Duodenal mucosa (tissue), 2 donors: Measurements from ENCODE around the gene JAGN1.
"Not testable (repeated sequence)": the region's sequence is repeated elsewhere in the genome, so short reads cannot be mapped to it uniquely, and the experiment has no call there.

Source experiments
- H3K27ac ChIP-seq: one replicate; pipeline ENCODE4 v1.7.0; 2013; ENCODE audit warnings: low read depth, low read length
- H3K27me3 ChIP-seq, 2 donors: one replicate each; pipeline ENCODE4 v1.7.0; 2013; ENCODE audit warnings: low read length in 2 of 2, control low read depth in 1 of 2; ENCODE audit not compliant: insufficient read depth in 2 of 2, control insufficient read depth in 1 of 2
- H3K36me3 ChIP-seq, 2 donors: one replicate each; pipeline ENCODE4 v1.7.0; 2013; ENCODE audit warnings: low read length in 2 of 2, control low read depth in 1 of 2; ENCODE audit not compliant: insufficient read depth in 2 of 2, control insufficient read depth in 1 of 2
- H3K4me1 ChIP-seq, 2 donors: one replicate each; pipeline ENCODE4 v1.7.0; 2013; ENCODE audit warnings: low read length in 2 of 2, control low read depth in 1 of 2; ENCODE audit not compliant: insufficient read depth in 2 of 2, control insufficient read depth in 1 of 2
- H3K4me3 ChIP-seq, 2 donors: one replicate each; pipeline ENCODE4 v1.7.0; 2013; ENCODE audit warnings: low read length in 2 of 2, low read depth in 1 of 2
- H3K9ac ChIP-seq, 2 donors: one replicate each; pipeline ENCODE4 v1.7.0; 2013; ENCODE audit warnings: low read length in 2 of 2, low read depth in 1 of 2
- H3K9me3 ChIP-seq, 2 donors: one replicate each; pipeline ENCODE4 v1.7.0; 2013; ENCODE audit warnings: low read length in 2 of 2, control low read depth in 1 of 2; ENCODE audit not compliant: control insufficient read depth in 1 of 2

The JAGN1 gene

DNA sequence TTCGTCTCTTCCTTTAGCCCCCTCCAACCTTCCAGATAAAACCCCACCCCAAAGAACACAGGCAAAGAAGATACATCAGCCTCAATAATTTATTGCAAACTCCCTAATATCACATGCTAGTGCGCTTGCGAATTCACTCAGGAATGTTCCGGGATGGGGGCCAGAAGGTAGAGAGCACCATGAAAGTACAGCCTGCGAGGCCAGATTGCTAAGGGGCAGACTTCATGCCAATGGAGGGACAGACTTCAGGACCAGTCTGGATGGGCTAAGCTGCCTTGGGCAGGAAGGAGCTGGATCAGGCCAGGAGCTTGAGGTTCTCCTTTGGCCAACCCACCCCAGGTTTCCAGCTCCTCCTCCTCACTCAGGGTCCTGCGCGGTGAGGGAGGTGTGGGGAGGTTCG lies 23.8 kb upstream of the JAGN1 start:
- Histone ChIP-seq H3K27ac (no peak overlapping the region), H3K36me3 (no peaks in the 10 kb centered on the region), H3K9ac (no peak overlapping the region), H3K4me3 (no peak overlapping the region), H3K27me3 (no peaks in the 10 kb centered on the region), H3K9me3 (no peaks in the 10 kb centered on the region), H3K4me1 (peaks cover 0 to 5% of the 10 kb centered on the region in 2 donors)

- Histone ChIP-seq H3K9ac (no peak overlapping the region), H3K4me3 (no peak overlapping the region), H3K4me1 (peaks cover 0 to 5% of the 10 kb centered on the region in 2 donors), H3K9me3 (no peaks in the 10 kb centered on the region), H3K27ac (no peak overlapping the region), H3K27me3 (no peaks in the 10 kb centered on the region), H3K36me3 (no peaks in the 10 kb centered on the region)
Measured at GRCh38 chr3:9867106-9867505, 23.3 kb upstream of the JAGN1 start.

- Histone ChIP-seq H3K4me1 (no peaks in the 10 kb centered on the region), H3K27ac (no peak overlapping the region), H3K9ac (no peak overlapping the region), H3K4me3 (no peak overlapping the region), H3K27me3 (no peaks in the 10 kb centered on the region), H3K36me3 (no peaks in the 10 kb centered on the region), H3K9me3 (no peaks in the 10 kb centered on the region)
Measured at GRCh38 chr3:9869955-9870354, 20.5 kb upstream of the JAGN1 start.

GRCh38 chr3:9870978-9871377 lies 19.4 kb upstream of the JAGN1 start:
- Histone ChIP-seq H3K27me3 (no peaks in the 10 kb centered on the region), H3K9me3 (no peaks in the 10 kb centered on the region)

GRCh38 chr3:9872067-9872466 lies 18.3 kb upstream of the JAGN1 start:
- not testable (repeated sequence) for H3K4me1 ChIP-seq, H3K36me3 ChIP-seq, H3K4me3 ChIP-seq, H3K27me3 ChIP-seq, H3K9me3 ChIP-seq, H3K9ac ChIP-seq, H3K27ac ChIP-seq

More at GRCh38 chr3:9870978-9871377, 19.4 kb upstream of the JAGN1 start:
- Histone ChIP-seq H3K27ac (no peak overlapping the region), H3K4me1 (no peaks in the 10 kb centered on the region), H3K9ac (no peak overlapping the region), H3K36me3 (no peaks in the 10 kb centered on the region), H3K4me3 (no peak overlapping the region)

GRCh38 chr3:9875448-9875847 lies 15.0 kb upstream of the JAGN1 start:
- Histone ChIP-seq H3K27me3 (no peaks in the 10 kb centered on the region), H3K27ac (no peak overlapping the region), H3K4me3 (no peak overlapping the region), H3K9me3 (no peaks in the 10 kb centered on the region), H3K9ac (no peak overlapping the region), H3K36me3 (no peaks in the 10 kb centered on the region), H3K4me1 (peaks cover 5 to 10% of the 10 kb centered on the region in 2 donors)

DNA sequence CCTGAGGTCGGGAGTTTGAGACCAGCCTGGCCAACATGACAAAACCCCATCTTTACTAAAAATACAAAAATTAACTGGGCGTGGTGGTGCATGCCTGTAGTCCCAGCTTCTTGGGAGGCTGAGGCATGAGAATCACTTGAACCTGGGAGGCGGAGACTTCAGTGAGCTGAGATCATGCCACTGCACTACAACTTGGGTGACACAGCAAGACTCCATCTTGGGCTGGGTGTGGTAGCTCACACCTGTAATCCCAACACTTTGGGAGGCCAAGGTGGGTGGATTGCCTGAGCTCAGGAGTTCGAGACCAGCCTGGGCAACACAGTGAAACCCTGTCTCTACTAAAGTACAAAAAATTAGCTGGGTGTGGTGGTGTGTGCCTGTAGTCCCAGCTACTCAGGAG lies 14.2 kb upstream of the JAGN1 start:
- H3K36me3 ChIP-seq, H3K9me3 ChIP-seq, H3K27me3 ChIP-seq, H3K27ac ChIP-seq, H3K4me3 ChIP-seq, H3K9ac ChIP-seq: not testable (repeated sequence)
- peaks cover 5 to 10% of the 10 kb centered on the region in 2 donors for H3K4me1 ChIP-seq

- H3K36me3 ChIP-seq, result no peaks in the 10 kb centered on the region
- H3K27me3 ChIP-seq, result no peaks in the 10 kb centered on the region
- no peaks in the 10 kb centered on the region for H3K9me3 ChIP-seq
- H3K9ac ChIP-seq, result no peak overlapping the region
- no peak overlapping the region for H3K27ac ChIP-seq
- H3K4me3 ChIP-seq, result no peak overlapping the region
- H3K4me1 ChIP-seq, result peaks cover 5 to 10% of the 10 kb centered on the region in 2 donors
Measured at GRCh38 chr3:9876991-9877390, 13.4 kb upstream of the JAGN1 start.

GRCh38 chr3:9878700-9879099 lies 11.7 kb upstream of the JAGN1 start:
- Histone ChIP-seq H3K9me3 (no peaks in the 10 kb centered on the region), H3K4me3 (peak overlapping the region; percentile 9 to 58)

GRCh38 chr3:9879830-9880549 lies 10.4 kb upstream of the JAGN1 start, which contains the start of gene CIDEC:
Gene CIDEC, minus strand, starts transcription at chr3:9880253. Its CDS starts 1,767 bp downstream, at chr3:9878486.
- Histone ChIP-seq H3K9me3 (no peaks in the 10 kb centered on the region), H3K9ac (no peak within 1 kb of the TSS), H3K36me3 (no peaks in the 10 kb centered on the region), H3K27ac (no peak within 1 kb of the TSS), H3K4me1 (peaks cover 5 to 21% of the 10 kb centered on the region in 2 donors), H3K4me3 (no peak within 1 kb of the TSS), H3K27me3 (no peaks in the 10 kb centered on the region)

More at GRCh38 chr3:9878700-9879099, 11.7 kb upstream of the JAGN1 start:
- H3K27ac ChIP-seq, result no peak overlapping the region
- no peaks in the 10 kb centered on the region for H3K27me3 ChIP-seq
- H3K4me1 ChIP-seq, result peaks cover 5 to 11% of the 10 kb centered on the region in 2 donors
- H3K9ac ChIP-seq, result peak overlapping the region in 1 of 2 donors; percentile 25
- H3K36me3 ChIP-seq, result no peaks in the 10 kb centered on the region
